ENCODE measurements around the gene C17orf107.

DNA sequence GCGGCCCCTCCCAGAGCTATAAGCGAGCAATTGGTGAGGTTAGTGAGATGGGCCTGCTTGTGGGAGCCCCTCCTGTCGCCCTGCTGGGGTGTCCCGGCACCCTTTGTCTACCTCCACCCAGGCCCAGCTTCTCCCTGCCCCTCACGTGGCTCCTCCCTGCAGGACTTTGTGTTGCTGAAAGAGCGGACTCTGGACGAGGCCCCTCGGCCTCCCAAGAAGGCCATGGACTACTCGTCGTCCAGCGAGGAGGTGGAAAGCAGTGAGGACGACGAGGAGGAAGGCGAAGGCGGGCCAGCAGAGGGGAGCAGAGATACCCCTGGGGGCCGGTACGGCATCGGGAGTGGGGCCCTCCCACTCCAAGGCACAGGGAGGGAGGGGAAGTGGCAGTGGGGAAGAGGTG, 6.1 kb upstream of the C17orf107 start:
- TF ChIP-seq, protein P1, sequence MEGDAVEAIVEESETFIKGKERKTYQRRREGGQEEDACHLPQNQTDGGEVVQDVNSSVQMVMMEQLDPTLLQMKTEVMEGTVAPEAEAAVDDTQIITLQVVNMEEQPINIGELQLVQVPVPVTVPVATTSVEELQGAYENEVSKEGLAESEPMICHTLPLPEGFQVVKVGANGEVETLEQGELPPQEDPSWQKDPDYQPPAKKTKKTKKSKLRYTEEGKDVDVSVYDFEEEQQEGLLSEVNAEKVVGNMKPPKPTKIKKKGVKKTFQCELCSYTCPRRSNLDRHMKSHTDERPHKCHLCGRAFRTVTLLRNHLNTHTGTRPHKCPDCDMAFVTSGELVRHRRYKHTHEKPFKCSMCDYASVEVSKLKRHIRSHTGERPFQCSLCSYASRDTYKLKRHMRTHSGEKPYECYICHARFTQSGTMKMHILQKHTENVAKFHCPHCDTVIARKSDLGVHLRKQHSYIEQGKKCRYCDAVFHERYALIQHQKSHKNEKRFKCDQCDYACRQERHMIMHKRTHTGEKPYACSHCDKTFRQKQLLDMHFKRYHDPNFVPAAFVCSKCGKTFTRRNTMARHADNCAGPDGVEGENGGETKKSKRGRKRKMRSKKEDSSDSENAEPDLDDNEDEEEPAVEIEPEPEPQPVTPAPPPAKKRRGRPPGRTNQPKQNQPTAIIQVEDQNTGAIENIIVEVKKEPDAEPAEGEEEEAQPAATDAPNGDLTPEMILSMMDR (conservative IDR thresholded peaks at IDR 0.05; ENCODE audit: low read length): no peak
- no peak for TF ChIP-seq EZH2phosphoT487 (IDR thresholded peaks at IDR 0.05; ENCODE audit: borderline replicate concordance, low read depth, low read length)

All from OCI-LY7 (cell line).